ENCODE measurements around the gene FBXO17. TPM values are rescaled to one million over a fixed set of nuclear protein-coding genes. Genes with fewer than 3 reads are reported as not detected.

FBXO17 gene
- total and polyA plus RNA-seq, 2 of the 13 experiments (the other 11 are each of a cell fraction or from before 2014, with no cell fraction given): 22.1 to 58.7 TPM

DNA sequence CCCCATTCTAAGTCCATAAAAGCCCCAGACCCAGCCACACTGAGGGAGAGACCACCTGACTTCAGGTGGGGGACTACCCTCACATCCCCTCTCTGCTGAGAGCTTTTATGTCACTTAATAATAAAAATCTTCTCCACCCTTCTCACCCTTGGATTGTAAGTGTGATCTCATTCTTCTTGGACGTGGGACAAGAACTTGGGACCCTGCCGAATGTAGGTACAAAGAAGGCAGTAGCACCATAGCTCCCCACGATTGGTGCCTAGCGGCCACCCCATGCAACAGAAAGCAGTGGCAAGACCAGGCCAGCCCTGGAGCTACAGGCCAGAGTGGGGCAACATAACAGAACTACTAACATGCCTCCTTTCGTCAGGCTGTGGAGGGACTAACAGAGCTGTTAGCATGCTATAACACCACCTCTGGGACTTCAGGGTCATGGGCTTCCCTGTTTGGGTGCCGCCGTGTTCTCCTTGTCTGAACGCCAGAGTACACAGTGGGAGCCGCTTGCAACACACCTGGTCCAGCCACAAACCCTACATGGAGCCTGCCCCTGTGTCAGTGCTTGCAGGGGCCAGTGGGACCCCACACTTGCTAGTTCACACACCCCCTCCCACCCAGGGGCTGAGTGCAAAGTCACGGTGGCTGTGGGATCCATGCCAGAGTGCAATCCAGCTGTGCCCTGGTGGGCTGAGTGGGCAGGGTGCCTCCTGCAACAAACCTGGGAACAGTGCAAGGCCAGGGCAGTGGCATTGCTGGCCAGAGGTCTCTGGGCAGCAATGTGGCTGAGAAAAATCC lies 5.2 kb upstream of the FBXO17 start (continued):
- no peak for TF ChIP-seq CENPT (CRISPR knock-in tag; IDR thresholded peaks at IDR 0.05; ENCODE audit: low read depth)
- TF ChIP-seq ZNF430 (CRISPR knock-in tag; IDR thresholded peaks at IDR 0.05): 0 out of 2 replicates have a peak, but pooled peaks have one; percentile 23
- 0 out of 2 replicates have a peak, but pooled peaks have one; percentile 8 for TF ChIP-seq ZNF12 (CRISPR knock-in tag; IDR thresholded peaks at IDR 0.05)
- peak; percentile 34; the same call in 1 of the 2 replicates for TF ChIP-seq FOXJ3 (CRISPR knock-in tag; IDR thresholded peaks at IDR 0.05; ENCODE audit: borderline replicate concordance)
- TF ChIP-seq TAF15 (IDR thresholded peaks at IDR 0.05; ENCODE audit: low read depth, low read length, poor library complexity, severe bottlenecking): no peak
- TF ChIP-seq HNF4A (CRISPR knock-in tag; IDR thresholded peaks at IDR 0.05): peak; percentile 38; the same call in 1 of the 2 replicates
- TF ChIP-seq, protein P1, sequence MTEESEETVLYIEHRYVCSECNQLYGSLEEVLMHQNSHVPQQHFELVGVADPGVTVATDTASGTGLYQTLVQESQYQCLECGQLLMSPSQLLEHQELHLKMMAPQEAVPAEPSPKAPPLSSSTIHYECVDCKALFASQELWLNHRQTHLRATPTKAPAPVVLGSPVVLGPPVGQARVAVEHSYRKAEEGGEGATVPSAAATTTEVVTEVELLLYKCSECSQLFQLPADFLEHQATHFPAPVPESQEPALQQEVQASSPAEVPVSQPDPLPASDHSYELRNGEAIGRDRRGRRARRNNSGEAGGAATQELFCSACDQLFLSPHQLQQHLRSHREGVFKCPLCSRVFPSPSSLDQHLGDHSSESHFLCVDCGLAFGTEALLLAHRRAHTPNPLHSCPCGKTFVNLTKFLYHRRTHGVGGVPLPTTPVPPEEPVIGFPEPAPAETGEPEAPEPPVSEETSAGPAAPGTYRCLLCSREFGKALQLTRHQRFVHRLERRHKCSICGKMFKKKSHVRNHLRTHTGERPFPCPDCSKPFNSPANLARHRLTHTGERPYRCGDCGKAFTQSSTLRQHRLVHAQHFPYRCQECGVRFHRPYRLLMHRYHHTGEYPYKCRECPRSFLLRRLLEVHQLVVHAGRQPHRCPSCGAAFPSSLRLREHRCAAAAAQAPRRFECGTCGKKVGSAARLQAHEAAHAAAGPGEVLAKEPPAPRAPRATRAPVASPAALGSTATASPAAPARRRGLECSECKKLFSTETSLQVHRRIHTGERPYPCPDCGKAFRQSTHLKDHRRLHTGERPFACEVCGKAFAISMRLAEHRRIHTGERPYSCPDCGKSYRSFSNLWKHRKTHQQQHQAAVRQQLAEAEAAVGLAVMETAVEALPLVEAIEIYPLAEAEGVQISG (CRISPR knock-in tag; IDR thresholded peaks at IDR 0.05): no peak
- no peak for TF ChIP-seq HOXA9 (CRISPR knock-in tag; IDR thresholded peaks at IDR 0.05; ENCODE audit: borderline replicate concordance)
- TF ChIP-seq ZBTB7B (CRISPR knock-in tag; IDR thresholded peaks at IDR 0.05): peak; percentile 40; the same call in 1 of the 2 replicates
- TF ChIP-seq ZMYM2 (CRISPR knock-in tag; IDR thresholded peaks at IDR 0.05): peak; percentile 36; the same call in 1 of the 2 replicates
- TF ChIP-seq KLF13 (CRISPR knock-in tag; IDR thresholded peaks at IDR 0.05): 0 out of 2 replicates have a peak, but pooled peaks have one; percentile 37
- TF ChIP-seq NCOA2 (CRISPR knock-in tag; IDR thresholded peaks at IDR 0.05): no peak
- TF ChIP-seq, protein P2, sequence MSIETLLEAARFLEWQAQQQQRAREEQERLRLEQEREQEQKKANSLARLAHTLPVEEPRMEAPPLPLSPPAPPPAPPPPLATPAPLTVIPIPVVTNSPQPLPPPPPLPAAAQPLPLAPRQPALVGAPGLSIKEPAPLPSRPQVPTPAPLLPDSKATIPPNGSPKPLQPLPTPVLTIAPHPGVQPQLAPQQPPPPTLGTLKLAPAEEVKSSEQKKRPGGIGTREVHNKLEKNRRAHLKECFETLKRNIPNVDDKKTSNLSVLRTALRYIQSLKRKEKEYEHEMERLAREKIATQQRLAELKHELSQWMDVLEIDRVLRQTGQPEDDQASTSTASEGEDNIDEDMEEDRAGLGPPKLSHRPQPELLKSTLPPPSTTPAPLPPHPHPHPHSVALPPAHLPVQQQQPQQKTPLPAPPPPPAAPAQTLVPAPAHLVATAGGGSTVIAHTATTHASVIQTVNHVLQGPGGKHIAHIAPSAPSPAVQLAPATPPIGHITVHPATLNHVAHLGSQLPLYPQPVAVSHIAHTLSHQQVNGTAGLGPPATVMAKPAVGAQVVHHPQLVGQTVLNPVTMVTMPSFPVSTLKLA (IDR thresholded peaks at IDR 0.05): no peak
- TF ChIP-seq ZNF619 (CRISPR knock-in tag; IDR thresholded peaks at IDR 0.05): 0 out of 2 replicates have a peak, but pooled peaks have one; percentile 33
- 0 out of 2 replicates have a peak, but pooled peaks have one; percentile 12 for TF ChIP-seq HOXA3 (CRISPR knock-in tag; IDR thresholded peaks at IDR 0.05)
- TF ChIP-seq ZFYVE20 (CRISPR knock-in tag; IDR thresholded peaks at IDR 0.05; ENCODE audit: borderline replicate concordance, low read depth): no peak
- no peak for TF ChIP-seq REXO4 (CRISPR knock-in tag; IDR thresholded peaks at IDR 0.05; ENCODE audit: borderline replicate concordance)
- peak; percentile 32; the same call in 1 of the 2 replicates for TF ChIP-seq GATAD2A (CRISPR knock-in tag; IDR thresholded peaks at IDR 0.05)
- TF ChIP-seq LCORL (IDR thresholded peaks at IDR 0.05): no peak
- TF ChIP-seq LCORL (CRISPR knock-in tag; IDR thresholded peaks at IDR 0.05): peak; percentile 38; the same call in 1 of the 2 replicates
- no peak for TF ChIP-seq THYN1 (CRISPR knock-in tag; IDR thresholded peaks at IDR 0.05; ENCODE audit: borderline replicate concordance, low read depth)
- TF ChIP-seq CEBPG (CRISPR knock-in tag; IDR thresholded peaks at IDR 0.05): peak; percentile 61
- TF ChIP-seq, protein P3, sequence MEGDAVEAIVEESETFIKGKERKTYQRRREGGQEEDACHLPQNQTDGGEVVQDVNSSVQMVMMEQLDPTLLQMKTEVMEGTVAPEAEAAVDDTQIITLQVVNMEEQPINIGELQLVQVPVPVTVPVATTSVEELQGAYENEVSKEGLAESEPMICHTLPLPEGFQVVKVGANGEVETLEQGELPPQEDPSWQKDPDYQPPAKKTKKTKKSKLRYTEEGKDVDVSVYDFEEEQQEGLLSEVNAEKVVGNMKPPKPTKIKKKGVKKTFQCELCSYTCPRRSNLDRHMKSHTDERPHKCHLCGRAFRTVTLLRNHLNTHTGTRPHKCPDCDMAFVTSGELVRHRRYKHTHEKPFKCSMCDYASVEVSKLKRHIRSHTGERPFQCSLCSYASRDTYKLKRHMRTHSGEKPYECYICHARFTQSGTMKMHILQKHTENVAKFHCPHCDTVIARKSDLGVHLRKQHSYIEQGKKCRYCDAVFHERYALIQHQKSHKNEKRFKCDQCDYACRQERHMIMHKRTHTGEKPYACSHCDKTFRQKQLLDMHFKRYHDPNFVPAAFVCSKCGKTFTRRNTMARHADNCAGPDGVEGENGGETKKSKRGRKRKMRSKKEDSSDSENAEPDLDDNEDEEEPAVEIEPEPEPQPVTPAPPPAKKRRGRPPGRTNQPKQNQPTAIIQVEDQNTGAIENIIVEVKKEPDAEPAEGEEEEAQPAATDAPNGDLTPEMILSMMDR (CRISPR knock-in tag; IDR thresholded peaks at IDR 0.05): peak; percentile 40
- TF ChIP-seq SIN3B (IDR thresholded peaks at IDR 0.05; ENCODE audit: low read length): no peak
